Activated CD4-positive, alpha-beta T cell treated with anti-CD3 and anti-CD28 coated beads, Interleukin-2, amount 50 U/mL, for 16 hours (primary cell): ENCODE data around the gene CFAP157.

Experiments
- DNase-seq: peaks from one replicate; pipeline ENCODE4 v3.0.0-alpha.2; 2020

The CFAP157 gene

GRCh38 chr9:127716412-127716811 lies 9.6 kb downstream of the CFAP157 start:
- DNase-seq, result no peak

DNA sequence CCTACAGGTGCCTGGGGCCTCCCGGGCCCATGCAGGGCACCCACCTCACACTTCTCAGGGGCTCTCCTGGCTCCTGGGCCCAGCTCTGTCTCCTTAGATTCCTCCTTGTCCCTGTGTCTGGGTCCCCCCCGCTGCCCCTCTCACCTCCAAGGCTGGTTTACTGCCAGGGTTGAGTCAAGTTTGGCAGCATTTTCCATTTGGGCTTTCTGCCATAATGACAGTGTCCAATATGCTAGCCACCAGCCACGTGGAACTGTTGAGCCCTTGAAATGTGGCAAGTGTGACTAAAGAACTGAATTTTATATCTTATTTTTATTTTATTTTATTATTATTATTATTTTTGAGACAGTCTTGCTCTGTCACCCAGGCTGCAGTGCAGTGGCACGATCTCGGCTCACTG lies 11.0 kb downstream of the CFAP157 start:
- DNase-seq, result no peak

GRCh38 chr9:127720031-127720864 lies 13.5 kb downstream of the CFAP157 start:
- no peak for DNase-seq

DNA sequence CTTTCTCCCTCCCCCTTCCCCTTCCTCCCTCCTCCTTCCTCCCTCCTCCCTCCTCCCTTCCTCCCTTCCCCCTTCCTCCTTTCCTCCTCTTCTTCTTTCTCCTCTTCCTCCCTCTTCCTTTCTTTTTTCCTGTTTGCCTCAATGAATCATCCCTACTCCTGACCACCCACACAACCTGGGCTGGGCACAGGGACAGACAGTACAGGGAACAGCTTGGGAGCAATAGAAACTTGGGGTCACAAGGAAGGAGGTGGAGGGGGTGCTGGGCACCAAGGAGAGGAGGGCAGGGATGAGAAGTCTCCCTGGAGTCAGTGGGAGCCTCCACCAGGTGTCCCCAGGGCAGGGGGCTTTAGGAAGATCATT lies 14.1 kb downstream of the CFAP157 start:
- no peak for DNase-seq

GRCh38 chr9:127721391-127721821 lies 14.6 kb downstream of the CFAP157 start:
- no peak for DNase-seq

DNA sequence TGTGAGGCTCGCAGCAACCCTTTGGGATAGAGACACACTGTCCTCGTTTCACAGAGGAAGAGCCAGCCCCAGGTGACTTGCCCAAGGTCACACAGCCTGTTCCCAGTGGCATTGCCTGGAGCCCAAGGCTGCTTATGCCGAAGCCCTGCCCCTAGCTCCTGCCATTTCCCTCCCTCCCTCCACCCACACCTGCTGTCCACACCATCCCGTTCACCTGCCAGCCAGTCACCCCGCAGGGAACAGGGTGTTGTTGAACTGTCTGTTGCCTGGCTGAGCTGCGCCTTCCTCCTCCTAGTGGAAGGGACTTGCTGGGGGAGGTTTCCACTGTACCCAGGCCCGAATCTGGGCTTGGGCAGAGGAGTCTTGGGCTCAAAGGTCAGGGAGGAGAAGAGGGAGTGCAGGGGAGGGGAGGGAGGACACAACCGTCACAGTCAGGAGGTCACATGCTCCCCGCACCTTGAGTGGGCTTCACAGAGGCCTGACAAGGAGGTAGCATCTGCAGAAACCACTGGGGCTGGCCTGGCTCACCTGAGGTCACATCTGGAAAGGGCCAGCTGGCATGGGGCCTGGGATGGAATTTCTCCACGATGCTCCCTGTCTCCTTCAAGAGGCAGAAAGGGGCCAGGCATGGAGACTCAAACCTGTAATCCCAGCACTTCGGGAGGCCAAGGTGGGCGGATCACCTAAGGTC lies 15.4 kb downstream of the CFAP157 start:
- DNase-seq, result no peak

GRCh38 chr9:127723013-127723412 lies 16.2 kb downstream of the CFAP157 start:
- DNase-seq, result no peak

- DNase-seq, result no peak
These were observed 16.7 kb downstream of the CFAP157 start for GRCh38 chr9:127723444-127723843.

DNA sequence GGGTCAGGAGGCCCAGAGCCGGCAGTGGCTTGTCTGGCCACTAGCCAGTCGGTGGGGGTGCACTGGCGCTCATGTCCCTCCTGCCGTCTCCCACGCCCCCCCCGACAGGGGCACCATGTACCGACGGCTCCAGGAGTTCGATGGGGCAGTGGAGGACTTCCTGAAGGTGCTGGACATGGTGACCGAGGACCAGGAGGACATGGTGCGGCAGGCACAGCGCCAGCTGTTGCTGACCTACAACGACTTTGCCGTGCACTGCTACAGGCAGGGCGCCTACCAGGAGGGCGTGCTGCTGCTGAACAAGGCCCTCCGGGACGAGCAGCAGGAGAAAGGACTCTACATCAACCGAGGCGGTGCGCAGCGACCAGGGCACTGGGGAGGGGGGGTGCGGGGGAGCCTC lies 17.2 kb downstream of the CFAP157 start:
- no peak for DNase-seq

DNA sequence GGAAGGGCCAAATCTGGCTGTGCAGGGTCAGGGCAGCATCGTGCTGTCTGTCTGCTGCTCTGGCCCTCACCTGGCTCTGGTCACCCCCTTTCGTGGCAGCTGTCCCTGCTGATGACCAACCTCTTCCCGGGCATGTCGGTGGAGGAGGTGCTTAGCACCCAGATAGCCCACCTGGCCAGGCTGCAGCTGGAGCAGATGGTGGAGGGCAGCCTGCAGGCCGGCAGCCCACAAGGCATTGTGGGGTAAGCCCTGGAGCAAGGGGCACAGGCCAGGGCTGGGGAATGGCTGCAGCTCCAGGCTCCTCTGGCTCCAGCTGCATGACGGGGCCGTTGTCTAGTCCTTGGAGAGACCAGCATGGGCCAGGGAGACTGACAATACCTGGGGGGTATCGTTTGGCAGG lies 20.1 kb downstream of the CFAP157 start:
- no peak for DNase-seq

DNA sequence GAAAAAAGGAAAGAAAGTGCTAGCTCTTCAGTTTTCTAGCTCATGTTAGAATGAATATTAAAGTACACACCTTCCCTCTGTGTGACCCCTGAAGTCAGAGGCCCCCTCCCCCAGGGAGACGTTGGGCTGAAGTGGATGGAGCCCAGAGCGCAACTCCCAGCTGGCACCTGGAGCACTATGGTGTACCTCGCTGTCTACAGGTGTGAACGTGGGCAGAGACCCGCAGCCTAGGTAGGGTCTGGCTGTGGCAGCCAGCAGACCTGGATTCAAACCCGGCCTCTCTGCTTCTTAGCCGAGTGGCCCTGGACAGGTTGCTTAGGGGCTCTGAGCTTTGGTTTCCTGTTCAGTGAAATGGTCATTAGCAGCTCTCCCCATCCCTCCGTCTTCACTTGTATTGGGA lies 22.0 kb downstream of the CFAP157 start:
- no peak for DNase-seq

DNA sequence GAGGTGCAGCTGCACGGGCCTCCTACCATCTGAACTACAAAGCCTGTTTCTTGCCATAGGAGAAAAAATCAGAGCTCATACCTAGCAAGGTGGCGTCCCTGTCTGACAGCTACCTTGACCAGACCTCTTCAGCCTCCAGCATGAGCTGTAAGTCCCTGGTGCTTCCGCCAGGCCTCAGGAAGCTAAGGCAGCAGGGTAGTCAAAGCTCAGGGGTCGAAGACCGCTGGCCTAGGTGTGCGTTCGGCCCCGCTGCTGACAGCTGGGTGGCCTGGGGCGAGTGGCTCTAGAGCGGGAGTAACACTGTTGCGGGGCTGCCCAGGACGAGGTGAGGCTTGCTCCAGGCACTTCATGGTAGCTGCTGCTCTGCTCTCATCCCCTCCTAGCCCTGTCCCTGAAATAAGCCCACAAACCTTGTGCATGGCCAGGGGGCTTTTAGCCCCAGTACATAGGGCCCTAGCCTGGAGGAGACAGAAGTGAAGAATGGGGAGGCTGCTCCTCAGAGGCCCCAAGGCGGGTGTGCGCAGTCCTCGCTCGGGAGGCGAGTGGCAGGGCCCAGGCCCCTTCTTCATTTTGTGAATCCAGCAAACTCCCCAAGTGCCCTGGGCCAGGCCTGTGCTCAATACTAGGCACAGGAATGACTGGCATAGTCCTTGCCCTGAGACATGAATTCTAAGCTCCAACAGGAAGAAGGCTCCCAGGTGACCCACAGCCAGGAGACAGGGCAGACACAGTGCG lies 22.9 kb downstream of the CFAP157 start:
- no peak for DNase-seq

GRCh38 chr9:127730262-127730661 lies 23.5 kb downstream of the CFAP157 start:
- no peak for DNase-seq

DNA sequence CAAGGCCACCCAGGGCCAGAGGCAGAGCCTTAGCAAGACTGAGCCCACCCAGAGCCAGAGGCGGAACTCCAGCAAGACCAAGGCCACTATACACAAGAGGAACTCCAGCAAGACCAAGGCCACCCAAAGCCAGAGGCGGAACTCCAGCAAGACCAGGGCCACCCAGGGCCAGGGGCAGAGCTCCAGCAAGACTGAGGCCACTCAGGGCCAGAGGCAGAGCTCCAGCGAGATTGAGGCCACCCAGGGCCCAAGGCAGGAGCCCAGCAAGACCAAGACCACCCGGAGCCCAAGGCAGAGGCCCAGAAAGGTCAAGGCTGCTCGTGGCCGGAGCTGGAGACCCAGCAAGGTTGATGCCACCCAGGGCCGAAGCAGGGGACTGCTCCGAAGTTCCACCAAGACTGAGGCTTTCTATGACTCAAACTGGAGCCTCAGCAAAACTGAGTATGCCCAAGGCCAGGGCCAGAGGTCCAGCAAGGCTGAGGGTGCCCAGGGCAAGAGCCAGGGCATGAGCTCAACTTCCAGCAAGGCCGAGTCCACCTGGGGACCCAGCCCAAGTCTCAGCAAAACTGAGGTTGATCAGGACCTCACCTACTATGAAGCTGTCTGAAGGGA lies 24.1 kb downstream of the CFAP157 start:
- DNase-seq, result no peak

DNA sequence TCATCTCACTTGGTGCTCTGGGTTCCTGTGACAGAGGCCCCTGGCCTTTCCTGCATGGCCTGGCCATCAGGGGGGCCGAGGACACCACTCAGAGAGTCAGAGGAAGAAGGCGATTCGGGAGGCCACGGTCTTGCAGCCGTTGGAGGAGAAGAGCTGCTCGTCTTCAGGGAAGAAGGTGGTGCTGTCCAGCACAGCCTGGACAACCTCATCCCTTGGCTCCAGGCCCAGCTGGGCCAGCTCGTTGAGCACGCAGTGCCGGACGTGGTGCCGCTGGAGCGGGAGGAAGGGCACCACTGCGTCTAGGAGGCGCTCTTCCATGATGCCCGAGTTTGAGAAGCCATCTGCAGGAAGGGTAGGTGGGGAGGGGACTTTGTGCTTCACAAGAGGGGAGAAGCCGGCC lies 25.1 kb downstream of the CFAP157 start:
- no peak for DNase-seq

- no peak for DNase-seq
These were observed 25.7 kb downstream of the CFAP157 start for GRCh38 chr9:127732444-127732843.

DNA sequence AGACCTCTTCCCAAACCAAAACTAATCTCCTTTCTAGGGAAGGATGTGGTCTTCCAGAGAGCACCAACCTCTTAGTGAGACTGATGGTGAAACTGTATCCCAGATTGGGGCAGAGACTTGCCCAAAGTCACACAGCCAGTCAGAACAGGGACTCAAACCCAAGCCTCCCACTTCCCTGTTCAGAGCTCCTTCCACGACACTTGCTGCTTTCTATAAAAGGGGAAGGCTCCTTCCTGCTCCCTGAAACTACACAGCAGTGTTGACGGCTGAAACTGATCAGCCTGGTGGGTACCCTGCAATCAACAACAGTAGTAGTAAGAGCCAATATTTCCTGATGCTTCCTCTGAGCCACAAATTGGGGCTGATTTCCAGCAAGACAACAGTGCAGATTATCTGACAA lies 26.8 kb downstream of the CFAP157 start:
- DNase-seq, result no peak

GRCh38 chr9:127734247-127734746 lies 27.5 kb downstream of the CFAP157 start:
- no peak for DNase-seq

DNA sequence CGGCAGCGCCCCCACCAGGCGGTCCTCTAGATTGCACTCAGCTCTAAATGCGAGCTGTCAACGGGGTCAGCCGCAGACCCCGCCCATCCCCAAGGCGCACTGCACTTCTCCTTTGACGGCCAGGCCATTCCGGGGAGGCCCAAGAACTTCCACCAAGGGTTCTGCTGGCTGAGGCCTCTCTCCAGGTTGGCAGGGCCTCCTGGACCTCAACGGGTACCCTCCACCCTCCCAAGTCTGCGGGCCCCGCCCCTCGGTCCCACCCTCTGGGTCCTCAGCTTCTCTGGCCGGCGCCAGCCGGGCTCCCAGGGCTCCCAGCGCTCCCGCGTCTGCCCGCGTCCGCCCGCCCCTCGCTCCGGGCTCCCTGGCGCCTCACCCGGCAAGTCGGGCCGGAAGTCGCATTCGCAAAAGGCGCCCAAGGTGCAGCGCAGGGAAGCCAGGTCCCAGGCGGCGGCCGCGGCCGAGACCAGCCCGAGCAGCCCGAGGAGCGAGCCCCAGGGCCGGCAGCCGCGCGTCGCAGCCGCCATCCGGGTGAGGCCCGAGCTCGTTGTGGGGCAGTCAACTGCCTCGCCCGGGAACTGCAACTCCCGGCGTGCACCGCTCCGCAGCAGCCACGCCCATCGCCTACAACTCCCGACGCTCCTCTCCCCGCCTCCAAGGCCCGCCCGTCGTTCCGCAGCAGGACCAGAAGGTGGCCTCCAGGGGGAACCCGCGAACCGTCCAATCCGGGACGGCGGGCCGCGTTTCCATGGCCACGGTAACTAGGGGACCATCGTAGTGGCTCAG lies 28.1 kb downstream of the CFAP157 start, which contains the start of gene TOR2A:
TOR2A (minus strand) TSS at position 548 of the 783 bp plus-strand sequence; CDS start at position 524, 24 bp downstream.
- peak; percentile 98 for DNase-seq

DNA sequence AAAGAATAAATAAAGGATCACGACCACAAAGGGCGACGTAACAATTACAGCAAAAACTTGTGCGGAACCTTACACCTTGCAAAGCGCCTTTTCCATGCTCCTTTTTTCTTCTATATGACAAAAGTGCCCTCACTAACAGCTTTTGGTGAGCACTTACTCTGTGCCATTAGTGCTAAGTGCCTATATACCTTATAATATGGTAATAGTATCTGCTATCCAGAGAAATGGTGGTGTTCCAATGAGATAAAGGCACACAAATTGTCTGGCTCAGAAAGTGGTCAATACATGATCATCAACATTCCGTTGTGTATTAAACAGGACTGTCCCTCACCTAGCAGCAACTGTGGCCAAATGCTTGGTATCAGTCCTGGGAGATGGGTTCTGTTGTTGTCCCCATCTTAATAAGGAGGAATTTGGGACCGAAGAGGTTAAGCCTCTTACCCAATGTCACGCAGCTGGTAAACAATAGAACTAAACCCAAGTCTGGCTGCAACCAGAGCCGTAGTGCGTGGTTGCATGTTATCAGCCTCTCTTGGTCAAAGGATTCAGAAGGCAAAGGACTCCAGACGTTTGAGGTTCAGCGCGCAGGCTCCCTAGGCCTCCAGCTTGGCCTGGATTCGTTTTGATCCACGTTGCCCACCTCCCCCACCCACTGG lies 28.9 kb downstream of the CFAP157 start:
- no peak for DNase-seq

- DNase-seq, result no peak
These were observed 31.9 kb downstream of the CFAP157 start for GRCh38 chr9:127738666-127739065.
